WTC11 (cell line): ENCODE measurements around the gene EVX1. TPM values are rescaled to one million over a fixed set of nuclear protein-coding genes. Genes with fewer than 3 reads are reported as not detected.

Experiments used
- ATAC-seq: fragments of 200-7000 bp; cut with Tn5 transposase; 2 replicates; pipeline ENCODE4 v1.10.0; 2021; ENCODE audit warnings: mild to moderate bottlenecking, moderate library complexity
- CTCF ChIA-PET: fragments of 300-600 bp; sonication (Branson Sonifier 250); formaldehyde crosslinking; loops from one replicate; lab custom pipeline; 2021; ENCODE audit warnings: antibody characterized with exemption; lab: Charles Lee
- POLR2A ChIA-PET: fragments of 350-600 bp; sonication (Branson Sonifier 250); formaldehyde crosslinking; loops from one replicate; lab custom pipeline; 2021; ENCODE audit warnings: antibody characterized with exemption; lab: Charles Lee
- DNase-seq: peaks from one replicate; pipeline ENCODE4 v3.0.0; 2021; ENCODE audit warnings: low spot score
- H3K27ac Mint-ChIP-seq: 2 replicates; pipeline ENCODE4 v1.8.0; 2021; ENCODE audit warnings: mixed read lengths
- H3K27me3 Mint-ChIP-seq: 2 replicates; pipeline ENCODE4 v1.8.0; 2021; ENCODE audit warnings: low read depth, mild to moderate bottlenecking, moderate library complexity, mixed read lengths
- H3K36me3 Mint-ChIP-seq: 2 replicates; pipeline ENCODE4 v1.8.0; 2021; ENCODE audit warnings: mixed read lengths
- H3K4me1 Mint-ChIP-seq: 2 replicates; pipeline ENCODE4 v1.8.0; 2022; ENCODE audit warnings: mixed read lengths
- H3K4me3 Mint-ChIP-seq: 2 replicates; pipeline ENCODE4 v1.8.0; 2021; ENCODE audit warnings: mild to moderate bottlenecking, moderate library complexity, mixed read lengths
- H3K9me3 Mint-ChIP-seq: 2 replicates; pipeline ENCODE4 v1.8.0; 2021; ENCODE audit warnings: mixed read lengths
- ARID4B ChIP-seq: sonication (generic); formaldehyde crosslinking; IDR thresholded peaks from 2 replicates; pipeline ENCODE4 v1.8.0; 2023; ENCODE audit warnings: missing genetic modification reagents, mild to moderate bottlenecking, borderline replicate concordance
- CTCF ChIP-seq: fragments of 200-600 bp; IDR thresholded peaks from 2 replicates; pipeline ENCODE4 v1.8.0; 2022; ENCODE audit warnings: antibody characterized with exemption
- FOXP1 ChIP-seq: sonication (generic); formaldehyde crosslinking; IDR thresholded peaks from 2 replicates; pipeline ENCODE4 v1.8.0; 2022; ENCODE audit warnings: missing genetic modification reagents, mild to moderate bottlenecking, moderate library complexity, borderline replicate concordance
- HMGA2 ChIP-seq: fragments of 250-450 bp; sonication (Bioruptor Pico); IDR thresholded peaks from 2 replicates; pipeline ENCODE4 v1.4.0; 2021; ENCODE audit warnings: mild to moderate bottlenecking, moderate library complexity
- NR2C2 ChIP-seq: sonication (generic); formaldehyde crosslinking; IDR thresholded peaks from 2 replicates; pipeline ENCODE4 v1.8.0; 2022; ENCODE audit warnings: mild to moderate bottlenecking, missing genetic modification reagents
- PRRX2 ChIP-seq: fragments of 250-450 bp; sonication (Bioruptor Pico); IDR thresholded peaks from 2 replicates; pipeline ENCODE4 v1.8.0; 2021; ENCODE audit warnings: mild to moderate bottlenecking
- STAT6 ChIP-seq: sonication (generic); formaldehyde crosslinking; conservative IDR thresholded peaks from 2 replicates; pipeline ENCODE4 v1.8.1; 2023; ENCODE audit warnings: mild to moderate bottlenecking, low read depth, missing genetic modification reagents, moderate library complexity
- ZNF423 ChIP-seq: fragments of 250-450 bp; sonication (Bioruptor Pico); IDR thresholded peaks from 2 replicates; pipeline ENCODE4 v2.1.2; 2022; ENCODE audit warnings: mild to moderate bottlenecking, moderate library complexity
- total RNA-seq: library from RNA; stranded (reverse); gene quantifications from 3 replicates; pipeline ENCODE4 v1.2.3, GENCODE V29; 2021

The EVX1 gene
- total RNA-seq, 1 experiment from 2014 or later: not detected

GRCh38 chr7:27198871-27199801, 43.5 kb upstream of the EVX1 start:
- no peak for TF ChIP-seq NR2C2 (CRISPR knock-in tag)
- no peak for TF ChIP-seq ARID4B
- no peak for TF ChIP-seq CTCF
- no peak for TF ChIP-seq STAT6 (CRISPR knock-in tag)
- TF ChIP-seq PRRX2: no peak
- TF ChIP-seq FOXP1 (CRISPR knock-in tag): no peak
- TF ChIP-seq, all 79 proteins: peak for 0
- DNase-seq (peak; percentile 55), ATAC-seq (peak; percentile 40)
- CTCF ChIA-PET: interaction anchor here (0.9 to 2.5 kb wide), 10 partner anchors 10 to 895 kb away, joined by 3 to 20 read pairs (median 5); partner anchors contain the start of genes HIBADH and HOXA5
- no peak overlapping the region for H3K27ac Mint-ChIP-seq
- no peaks in the 10 kb centered on the region for H3K36me3 Mint-ChIP-seq
- H3K27me3 Mint-ChIP-seq: peaks cover 96% of the 10 kb centered on the region
- H3K9me3 Mint-ChIP-seq: no peaks in the 10 kb centered on the region
- peaks cover 24% of the 10 kb centered on the region for H3K4me1 Mint-ChIP-seq
- POLR2A ChIA-PET: interaction anchor here (1.1 to 1.4 kb wide), 2 partner anchors 11 to 50 kb away, joined by 3 read pairs; no protein-coding TSS in a partner anchor
- H3K4me3 Mint-ChIP-seq: peak overlapping the region; percentile 52

- no peak for DNase-seq
- TF ChIP-seq ZNF423 (CRISPR knock-in tag): peak; percentile 48; the same call in 1 of the 2 replicates
- no peak for TF ChIP-seq HMGA2 (CRISPR knock-in tag)
- TF ChIP-seq, all 79 proteins: peak for 1
- ATAC-seq: peak; percentile 41
- H3K9me3 Mint-ChIP-seq: no peaks in the 10 kb centered on the region
- H3K27ac Mint-ChIP-seq: no peak within 1 kb of the TSS
- POLR2A ChIA-PET: interaction anchor here (0.7 to 1.4 kb wide), 3 partner anchors 12 to 49 kb away, joined by 3 read pairs; no protein-coding TSS in a partner anchor
- CTCF ChIA-PET: interaction anchor here (0.9 to 2.5 kb wide), 10 partner anchors 9 to 894 kb away, joined by 3 to 20 read pairs (median 5); partner anchors contain the start of genes HIBADH and HOXA5
- H3K27me3 Mint-ChIP-seq: peaks cover 96% of the 10 kb centered on the region
- H3K4me1 Mint-ChIP-seq: peaks cover 26% of the 10 kb centered on the region
- H3K36me3 Mint-ChIP-seq: no peaks in the 10 kb centered on the region
- H3K4me3 Mint-ChIP-seq: peak within 1 kb of the TSS; percentile 71
These were observed 42.5 kb upstream of the EVX1 start, which contains the start of gene HOXA13 for GRCh38 chr7:27199849-27200760. TSS of gene HOXA13 (minus strand) at chr7:27200091. CDS start at chr7:27200077, 14 bp downstream.
